SHP77 treated with DMSO at 0.1 percent for 48 hours (cell line): ENCODE results near the gene HCRTR1.
A peak's percentile ranks its signal among the peaks of the same experiment; 100 is the strongest.

Experiments used
- DNase-seq: peaks from one replicate; lab custom pipeline; 2025; lab: John Stamatoyannopoulos, UW

HCRTR1 gene

DNA sequence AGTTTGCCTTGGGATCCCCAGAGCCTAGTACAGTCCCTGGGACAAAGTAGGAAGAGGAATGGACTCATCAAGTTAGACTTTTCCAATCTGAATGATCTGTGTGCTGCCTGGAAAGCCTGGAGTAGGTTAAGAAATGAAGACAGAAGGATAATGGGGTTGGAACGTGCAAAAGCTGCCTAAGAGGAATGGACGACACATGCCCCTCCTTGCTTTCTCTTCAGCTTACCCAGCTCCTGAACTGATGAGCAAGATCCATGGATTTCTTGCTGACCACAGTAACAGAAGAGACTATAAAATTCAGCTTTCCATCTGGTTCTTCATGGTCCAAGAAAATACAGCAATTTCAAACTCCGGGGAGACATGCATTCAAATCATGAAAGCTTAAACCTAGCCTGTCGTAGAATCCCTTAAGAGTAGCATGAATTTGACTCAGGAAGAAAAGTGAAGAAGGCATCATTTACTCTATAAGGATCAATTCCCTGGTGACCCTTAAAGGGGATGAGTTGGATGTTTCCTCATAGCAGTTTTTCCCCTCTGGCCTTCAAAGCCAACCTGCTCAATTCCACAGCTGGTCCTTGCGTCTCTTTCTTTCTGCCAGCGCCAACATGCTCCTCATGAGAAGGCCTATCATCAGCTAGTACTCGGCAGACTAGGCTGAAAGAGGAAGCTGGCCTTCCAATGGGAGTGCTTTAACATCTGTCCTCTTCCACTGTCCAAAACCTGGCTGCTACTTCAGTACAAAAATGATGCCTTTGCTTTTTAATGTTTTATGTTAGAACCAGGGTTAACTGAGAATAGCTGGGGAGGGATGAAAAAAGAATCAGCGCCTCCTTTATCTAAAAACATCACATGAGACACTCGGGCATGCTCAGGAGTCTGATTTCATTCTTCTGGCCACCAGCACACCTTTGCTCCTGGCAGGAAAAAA, 32.9 kb downstream of the HCRTR1 start:
- no peak for DNase-seq

DNA sequence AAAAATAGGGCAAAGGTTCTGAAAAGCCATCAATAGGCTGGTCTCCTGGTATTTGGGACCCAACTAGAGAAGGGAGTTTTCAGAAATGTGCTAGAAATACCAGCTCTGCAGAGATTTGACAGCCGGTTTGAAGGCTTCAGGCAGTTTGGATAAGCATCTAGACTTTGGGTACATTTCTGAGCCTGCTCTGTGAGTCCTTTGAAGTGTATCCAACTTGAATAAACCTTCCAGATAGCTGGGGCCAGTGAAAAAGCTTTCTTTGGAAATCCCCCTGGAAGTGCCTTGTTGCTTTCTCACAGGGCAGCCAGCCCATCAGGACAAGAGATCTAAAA, 33.6 kb downstream of the HCRTR1 start:
- no peak for DNase-seq

DNA sequence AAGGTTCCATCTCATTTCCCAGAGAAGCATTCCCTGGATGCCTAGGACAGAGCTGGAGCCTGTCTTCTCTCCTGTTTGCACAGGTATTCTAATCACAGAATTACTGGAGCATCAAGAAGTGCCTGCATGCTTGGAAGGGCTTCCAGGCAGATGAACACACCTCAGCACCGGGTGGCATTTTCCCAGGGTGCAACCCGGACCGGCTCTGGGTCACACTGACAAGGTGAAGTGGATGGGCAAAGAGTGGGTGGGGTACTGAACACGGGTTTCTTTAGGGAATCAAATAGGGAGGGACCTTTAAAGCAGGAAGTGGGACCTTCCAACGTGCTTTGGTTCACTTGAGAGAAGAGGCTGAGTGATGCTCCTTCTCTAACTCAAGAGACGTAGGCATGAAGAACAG, 34.3 kb downstream of the HCRTR1 start:
- DNase-seq: no peak

DNA sequence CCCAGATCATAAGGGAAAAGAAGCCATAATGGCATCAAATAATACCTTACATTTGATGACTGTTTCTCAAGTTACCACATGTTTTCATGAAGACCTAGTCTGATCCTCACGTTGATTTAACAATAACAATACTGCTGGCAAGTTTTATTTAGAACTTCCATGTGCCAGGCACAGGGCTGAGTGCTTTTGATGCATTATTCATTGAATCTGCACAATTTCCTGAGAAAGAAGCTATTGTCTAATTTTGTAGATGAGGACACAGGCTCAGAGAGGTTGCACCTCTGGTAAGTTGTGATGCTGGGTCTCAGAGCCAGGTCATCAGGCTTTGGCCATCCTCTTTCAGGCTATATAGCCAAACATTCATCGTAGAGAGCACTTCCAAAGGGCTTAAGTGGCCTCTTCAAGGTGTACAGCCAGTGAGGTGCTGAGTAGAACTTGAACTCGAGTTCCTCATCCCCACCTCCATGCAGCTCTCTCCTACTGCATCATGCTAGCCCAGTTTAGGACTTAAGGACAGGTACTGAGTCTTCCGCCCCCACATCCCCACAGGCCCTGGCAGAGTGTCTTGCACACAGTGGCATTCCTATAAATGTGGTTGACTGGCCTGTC, 35.5 kb downstream of the HCRTR1 start:
- DNase-seq: no peak

DNA sequence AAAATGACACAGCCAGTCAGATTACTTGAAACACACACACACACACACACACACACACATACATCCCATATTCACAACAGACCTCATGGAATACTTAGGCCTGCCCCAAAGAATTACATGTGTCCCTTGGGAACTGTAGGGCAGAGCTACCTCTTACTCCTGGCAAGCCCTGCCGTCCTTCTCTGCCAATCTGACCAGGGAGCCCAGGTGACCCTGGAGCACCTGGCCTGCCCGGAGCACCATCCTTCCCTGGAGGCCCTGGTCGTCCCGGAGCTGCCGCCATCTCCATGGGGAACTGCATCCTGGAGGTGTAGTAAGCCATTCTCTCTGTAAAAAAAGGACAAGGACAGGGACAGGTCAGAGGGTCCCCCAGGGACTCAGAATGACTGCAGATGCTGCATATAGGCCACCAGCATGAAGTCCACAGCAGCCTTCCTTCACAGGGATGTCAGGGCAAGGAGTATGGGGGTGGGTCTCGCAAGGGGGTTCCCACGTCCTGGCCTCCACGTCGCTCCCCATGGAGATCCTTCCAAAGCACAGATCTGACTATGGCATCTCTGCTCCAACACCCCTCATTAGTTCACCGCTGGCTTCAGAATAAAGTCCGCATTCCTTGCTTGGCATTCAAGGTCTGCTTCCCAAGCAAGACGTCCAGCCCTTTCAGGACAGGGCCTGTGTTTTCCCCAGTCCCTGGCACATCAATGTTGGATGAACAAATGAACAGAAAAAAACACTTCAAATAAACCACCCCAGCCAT, 36.4 kb downstream of the HCRTR1 start:
- DNase-seq: no peak

DNA sequence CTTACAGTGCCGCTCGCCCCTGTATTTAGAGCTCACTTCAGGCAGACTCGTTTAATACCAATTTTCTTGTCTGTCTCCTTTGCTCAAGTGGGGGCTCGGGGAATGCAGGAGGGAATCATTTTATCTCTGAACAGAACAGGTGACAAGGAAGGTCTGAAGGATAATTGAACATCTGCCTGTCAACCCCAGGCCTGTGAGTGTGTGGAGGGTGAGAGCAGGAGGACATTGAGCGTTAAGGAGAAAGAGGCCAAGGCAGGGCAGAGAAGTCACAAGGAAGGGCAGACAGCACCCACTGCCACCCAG, 36.9 kb downstream of the HCRTR1 start:
- no peak for DNase-seq

DNA sequence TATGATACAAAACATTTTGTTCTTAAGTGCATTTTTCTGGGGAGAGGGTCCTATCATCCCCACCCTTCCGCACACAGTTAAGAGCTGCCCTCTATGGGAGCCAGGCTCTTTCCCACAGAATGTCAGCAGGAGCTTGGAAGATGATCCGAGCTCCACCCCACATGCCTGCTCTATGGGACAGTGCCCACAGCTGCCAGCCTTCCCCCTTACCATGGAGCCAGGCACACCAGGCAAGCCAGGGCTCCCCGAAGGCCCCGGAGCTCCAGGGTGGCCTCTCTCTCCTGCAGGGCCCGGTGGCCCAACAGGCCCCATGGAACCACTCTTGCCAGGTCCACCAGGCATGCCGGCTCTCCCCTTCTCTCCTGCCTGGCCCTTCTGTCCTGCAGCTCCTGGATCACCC, 37.6 kb downstream of the HCRTR1 start:
- DNase-seq: no peak

DNA sequence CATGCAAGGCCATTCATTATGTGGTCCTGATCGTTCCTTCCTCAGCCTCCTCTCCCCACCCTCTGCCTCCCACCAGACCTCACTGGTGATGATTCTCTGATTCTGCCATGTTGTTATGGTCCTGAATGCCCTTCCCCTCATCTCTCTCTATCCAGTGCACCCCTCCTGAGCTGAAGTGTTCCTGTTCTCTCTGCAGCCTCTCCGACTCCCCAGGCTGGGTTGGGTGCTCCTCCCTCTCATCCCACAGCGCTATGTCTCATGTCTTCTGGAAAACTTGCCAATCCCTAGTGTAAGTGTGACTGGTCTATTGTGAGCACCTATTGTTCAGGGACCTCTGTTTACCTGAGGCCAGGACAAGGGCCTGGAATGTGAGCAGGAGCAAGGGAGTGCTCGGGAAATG, 38.3 kb downstream of the HCRTR1 start:
- no peak for DNase-seq

DNA sequence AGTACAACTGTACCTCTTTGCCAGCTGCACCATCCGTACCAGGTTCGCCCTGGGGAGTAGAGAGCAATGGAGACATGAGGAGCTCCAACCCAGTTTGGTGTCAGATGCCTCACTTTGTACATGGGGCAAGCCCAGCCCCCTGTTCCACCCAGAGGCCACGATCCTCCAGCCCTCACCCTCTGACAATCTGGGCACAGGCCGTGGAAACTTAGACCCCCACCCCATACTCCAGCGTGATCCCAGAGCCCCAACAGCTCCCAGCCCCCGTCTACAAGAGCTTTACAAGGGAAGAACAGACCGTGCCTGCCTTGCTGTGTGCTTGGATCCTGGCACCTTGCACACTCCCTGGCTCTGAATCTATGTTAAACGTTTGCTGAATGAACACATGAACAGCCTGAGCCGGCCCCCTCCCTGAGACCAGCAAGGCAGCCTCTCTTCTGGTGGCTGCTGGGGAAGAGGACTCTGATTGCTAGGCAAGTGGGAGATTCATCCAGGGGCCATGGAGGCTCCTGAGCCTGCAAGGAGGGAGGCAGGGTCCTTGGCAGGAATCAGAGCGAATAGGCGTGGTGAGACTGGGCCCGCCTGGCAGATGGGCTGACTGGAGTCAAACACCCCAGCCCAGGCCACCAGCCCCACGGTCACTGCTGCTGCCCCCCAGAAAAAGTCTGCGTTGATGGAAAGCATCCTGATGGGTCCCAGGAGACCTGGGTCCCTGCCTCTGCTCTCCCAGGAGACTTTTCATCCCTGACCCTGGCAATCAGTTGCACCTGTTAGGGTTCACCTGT, 39.7 kb downstream of the HCRTR1 start:
- no peak for DNase-seq

DNA sequence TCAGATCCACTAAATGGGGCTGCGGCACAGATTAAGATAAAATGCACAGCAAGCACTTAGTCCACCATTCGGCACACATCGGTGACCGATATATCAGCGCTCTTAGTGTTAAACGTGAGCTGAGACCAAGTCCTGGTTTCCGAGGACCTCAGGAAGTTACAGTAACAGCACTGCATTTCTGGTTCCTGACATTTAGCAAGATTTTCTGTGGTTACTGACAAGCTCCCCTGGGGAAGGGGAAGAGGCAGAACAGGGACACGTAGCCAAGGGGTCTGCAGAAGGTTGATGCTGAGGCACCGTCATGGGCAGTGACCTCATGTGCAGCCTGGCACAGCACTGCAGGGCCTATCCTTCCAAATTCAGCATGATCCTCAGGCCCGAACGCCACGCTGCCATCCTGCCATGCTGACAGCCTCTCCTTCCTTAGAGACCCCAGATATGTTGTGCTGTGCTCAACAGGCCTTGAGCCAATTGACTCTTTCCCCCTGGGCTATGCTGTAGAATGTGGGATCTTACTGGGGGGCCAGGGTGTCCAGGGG, 40.6 kb downstream of the HCRTR1 start:
- no peak for DNase-seq

DNA sequence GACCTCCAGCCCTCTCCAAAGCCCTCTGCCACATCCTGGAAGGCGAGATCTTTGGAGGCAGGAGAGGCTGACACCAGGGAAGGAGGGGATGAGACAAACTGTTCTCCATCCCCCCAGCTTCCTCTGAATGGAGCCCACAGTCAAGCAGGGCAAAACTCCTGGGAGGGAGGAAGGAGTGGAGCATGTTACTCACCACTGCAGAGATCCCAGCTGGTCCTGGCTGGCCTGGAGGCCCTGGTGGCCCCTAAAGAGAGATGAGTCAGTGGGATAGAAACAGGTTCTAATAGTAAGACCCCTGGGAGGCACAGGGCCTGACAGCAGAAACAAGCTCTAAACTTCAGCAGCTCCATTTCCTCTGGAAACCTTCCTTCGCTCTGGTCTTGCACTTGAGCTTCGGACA, 41.2 kb downstream of the HCRTR1 start:
- DNase-seq: no peak

DNA sequence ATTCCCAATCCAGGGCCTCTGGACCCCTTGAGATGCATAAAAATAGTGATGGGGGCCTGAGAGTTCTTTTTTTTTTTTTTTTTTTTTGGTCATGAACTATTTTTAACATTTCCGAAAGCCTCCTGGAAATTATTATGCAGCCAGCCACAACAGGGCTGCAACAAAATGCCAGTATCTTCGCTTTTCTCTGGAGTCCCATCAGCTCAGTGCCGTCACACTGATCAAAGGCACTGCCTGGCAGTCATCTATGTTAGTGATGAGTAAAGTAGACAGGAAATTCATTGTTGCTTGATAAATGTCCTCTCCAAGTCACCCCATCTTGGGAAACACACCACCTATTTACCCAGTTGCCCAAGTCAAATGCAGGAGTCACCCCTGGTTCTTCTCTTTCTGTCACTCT, 42.4 kb downstream of the HCRTR1 start:
- DNase-seq: no peak

DNA sequence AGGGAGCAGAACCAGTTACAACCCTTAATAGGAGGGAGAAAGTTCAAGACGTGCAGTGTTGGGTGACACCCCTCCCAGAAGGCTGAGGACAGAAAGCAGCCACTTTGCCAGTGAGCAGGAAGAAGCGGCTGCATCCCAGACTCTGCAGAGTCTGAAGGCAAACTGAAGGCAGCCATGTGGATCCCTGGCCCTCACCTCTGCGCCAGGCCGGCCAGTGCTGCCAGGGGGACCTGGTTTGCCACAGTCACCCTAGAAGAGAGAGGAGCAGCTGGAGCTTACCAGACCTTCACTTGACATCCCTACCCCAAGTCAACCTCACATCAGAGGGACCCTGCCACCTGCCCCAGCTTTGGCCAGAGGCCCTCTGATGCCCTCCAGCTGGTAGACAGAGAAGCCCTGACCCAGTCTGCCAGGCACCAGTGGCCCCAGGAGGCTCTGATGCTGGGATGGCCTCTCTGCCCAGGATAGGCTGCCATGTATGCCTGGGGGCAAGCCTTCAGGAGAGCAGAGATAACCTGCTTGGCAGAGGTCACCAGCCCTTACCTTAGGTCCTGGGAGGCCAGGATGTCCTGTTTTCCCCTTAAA, 43.5 kb downstream of the HCRTR1 start:
- no peak for DNase-seq

DNA sequence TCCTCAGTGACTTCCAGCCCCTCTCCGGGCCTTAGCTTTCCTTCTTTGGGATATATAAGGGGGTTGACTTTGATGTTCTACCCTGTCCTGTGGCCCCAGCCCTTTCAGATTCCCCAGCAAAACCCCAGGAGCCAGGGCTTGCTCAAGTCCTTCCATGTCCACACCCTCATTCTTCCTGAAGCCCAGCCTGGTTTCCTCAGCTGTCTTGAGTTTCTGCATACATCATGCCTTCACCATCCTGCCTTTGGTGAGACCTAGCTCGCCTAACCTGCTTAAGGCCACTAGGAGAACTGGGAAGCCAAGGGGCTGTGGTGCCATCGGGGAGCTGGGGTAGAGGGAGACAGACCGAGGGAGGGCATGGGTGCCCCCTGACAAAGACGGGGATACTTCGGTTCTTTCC, 44.4 kb downstream of the HCRTR1 start:
- no peak for DNase-seq

DNA sequence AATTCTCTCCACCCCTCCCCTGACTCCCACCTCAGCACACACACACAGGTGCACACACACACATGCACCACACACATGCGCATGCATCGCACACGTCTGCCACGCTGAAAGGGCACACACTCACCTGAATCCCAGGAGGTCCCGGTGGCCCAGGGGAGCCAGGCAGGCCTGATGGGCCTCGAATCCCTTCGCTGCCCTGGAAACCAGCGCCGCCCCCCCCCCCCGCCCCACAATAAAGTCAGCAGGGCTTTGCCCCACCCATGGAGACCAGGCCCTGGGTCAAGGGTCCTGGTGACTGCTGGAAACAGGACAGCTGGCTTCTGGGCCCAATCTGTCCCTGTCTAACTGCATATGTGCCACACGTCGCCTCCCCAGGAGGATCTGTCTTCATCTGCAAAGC, 45.0 kb downstream of the HCRTR1 start:
- DNase-seq: no peak

DNA sequence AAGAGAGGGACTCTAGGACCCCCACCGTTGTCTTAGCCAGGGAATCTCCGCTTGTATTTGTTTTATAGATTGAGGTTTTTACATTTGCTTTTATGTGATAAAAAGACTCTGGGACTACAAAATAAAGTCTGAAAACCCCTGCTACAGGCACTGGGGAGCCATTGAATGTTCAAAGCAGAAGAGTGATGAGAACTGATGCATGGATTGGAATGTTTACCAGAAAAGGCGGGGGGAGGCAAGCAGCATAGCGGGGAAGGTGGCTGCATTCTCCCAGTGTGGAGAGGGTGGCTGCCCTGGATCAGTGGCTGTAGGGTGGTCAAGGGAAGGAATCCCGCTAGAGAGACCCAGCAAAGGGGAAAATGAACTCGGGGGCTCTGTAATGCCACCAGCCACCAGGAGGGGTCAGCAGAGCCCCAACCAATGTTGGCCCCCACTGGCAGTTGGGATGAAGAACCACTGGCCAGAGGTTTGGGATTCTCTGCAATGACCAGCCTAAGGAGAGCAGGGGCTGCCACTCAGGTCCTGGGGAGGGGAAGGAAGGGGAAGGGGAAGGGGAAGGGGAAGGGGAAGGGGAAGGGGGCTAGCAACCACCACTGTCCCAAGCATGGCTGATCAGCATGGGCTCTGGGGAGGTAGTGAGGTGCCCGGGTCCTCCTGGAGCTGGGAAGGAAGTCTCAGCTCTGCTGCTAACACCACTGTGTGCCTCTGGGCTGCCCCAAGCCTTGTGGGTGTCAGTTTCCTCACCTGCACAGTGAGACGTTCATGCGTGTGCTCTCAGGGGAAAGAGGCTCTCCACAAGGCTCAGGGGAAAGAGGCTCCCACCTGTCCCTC, 46.3 kb downstream of the HCRTR1 start:
- no peak for DNase-seq

DNA sequence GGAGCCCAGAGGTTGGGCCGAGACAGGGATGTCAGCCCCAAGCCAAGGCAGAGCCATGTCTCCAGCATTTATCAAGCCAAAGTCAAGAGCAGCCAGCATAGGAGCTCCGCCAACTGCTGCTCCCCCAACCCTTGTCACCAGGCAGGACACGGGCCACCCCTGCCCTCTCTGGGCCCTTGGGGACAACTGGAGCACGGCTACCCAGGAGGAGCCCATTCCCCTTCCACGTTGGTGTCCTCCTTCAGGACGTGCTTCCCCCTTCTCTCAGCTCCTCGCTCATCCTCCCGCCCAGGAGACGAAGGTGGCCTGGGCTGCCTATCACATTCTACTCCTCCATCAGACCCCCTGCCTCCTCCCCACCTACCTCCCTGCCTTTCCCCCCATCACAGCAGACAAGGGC, 47.0 kb downstream of the HCRTR1 start:
- DNase-seq: no peak

DNA sequence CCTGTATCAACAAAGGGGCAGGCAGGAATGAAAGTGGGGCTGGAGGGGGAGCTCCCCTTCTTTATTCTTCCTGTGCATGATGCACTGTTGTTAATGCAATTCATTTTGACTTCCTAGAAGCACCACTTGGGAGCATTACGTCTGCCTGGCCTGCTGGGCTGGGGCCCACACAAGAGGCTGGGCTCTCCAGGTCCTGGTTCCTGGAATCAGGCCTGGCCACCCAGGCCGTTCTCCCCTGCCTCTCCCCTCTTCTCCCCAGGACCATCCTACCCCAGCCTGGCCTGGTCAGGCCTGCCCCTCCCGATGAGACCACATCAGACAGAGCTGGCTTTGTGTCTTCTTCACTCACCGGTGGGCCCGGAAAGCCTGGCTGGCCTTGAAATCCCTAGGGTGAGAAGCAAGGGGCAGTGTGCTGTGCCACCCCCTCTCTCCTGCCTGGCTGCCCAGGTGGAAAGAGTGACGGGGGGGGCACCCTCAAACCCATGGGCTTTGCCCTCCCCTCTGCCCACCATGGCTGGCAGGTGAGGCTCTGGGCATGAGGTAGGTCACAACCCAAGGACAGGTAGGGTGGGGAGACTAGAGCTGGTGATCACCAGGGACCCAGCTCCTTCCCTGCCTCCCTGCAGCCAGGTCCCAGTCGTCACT, 47.9 kb downstream of the HCRTR1 start:
- no peak for DNase-seq

DNA sequence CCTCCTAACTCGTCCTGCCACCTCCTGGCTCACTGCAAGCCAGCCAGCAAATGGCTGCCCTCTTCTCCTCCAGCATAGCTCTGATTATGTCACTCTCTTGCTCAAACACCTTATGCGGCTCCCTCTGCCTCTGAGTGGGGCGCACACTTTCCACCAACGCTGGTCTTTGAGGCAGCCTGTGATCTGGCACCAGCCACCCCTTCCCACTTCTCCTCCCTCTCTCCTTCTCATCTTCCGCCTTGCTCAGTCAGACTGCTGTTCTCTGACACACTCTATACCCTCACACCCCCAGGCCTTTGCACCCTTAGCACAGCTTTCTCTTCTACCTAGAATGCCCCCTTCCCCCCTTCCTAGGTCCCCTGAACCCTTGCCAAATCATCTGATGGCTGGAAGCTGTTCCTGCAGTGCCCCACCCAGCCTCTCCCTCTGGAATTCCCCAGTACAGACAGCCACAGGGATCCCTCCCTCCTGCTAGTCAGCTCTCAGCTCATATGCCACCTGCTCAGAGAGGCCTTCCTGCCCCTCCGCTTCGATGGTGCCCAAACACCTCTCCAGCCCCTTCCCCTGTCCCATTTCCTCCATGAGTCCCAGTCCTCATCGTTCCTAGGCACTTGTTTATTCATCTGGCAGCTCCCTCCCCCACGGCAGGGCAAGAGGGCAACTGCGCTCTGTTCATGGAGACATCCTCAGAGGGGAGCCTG, 48.9 kb downstream of the HCRTR1 start:
- peak; percentile 70 for DNase-seq
